MCF 10A (cell line): ENCODE results near the gene RAP1GAP2. TPM values are rescaled to one million over a fixed set of nuclear protein-coding genes. Genes with fewer than 3 reads are reported as not detected.

Source experiments
- microRNA-seq: library from miRNA; unstranded; fragments of <30 nt; microRNA quantifications from one replicate; pipeline ENCODE4 v1.2.0, GENCODE V29; 2022
- total RNA-seq: library from RNA; stranded (reverse); gene quantifications from 2 replicates; pipeline ENCODE4 v1.2.3, GENCODE V29; 2022

RAP1GAP2 gene
- total RNA-seq, 1 experiment from 2014 or later, result 40.2 TPM

Small RNAs within 50 kb of the gene (microRNA-seq; reads per million reads assigned to microRNA genes)
- gene MIR1253, result not detected

Other genes starting within 250 kb of the RAP1GAP2 start
- 170 and 192 TPM in 2 replicates for gene PAFAH1B1, start 202.8 kb upstream of the RAP1GAP2 start, total RNA-seq
- 66.6 and 80.4 TPM in 2 replicates for gene CLUH, start 84.7 kb upstream of the RAP1GAP2 start, total RNA-seq
- not detected in 2 replicates for gene CCDC92B, start 46.8 kb upstream of the RAP1GAP2 start, total RNA-seq